ENCODE measurements around the gene RPTOR. TPM values are rescaled to one million over a fixed set of nuclear protein-coding genes. Genes with fewer than 3 reads are reported as not detected.
"Not testable (repeated sequence)": the region's sequence is repeated elsewhere in the genome, so short reads cannot be mapped to it uniquely, and the experiment has no call there.

RPTOR gene
- total RNA-seq, 6 donors from 2014 or later, result 26.8 to 109 (median 36.8) TPM

GRCh38 chr17:80621335-80621996 lies 76.8 kb downstream of the RPTOR start:
- DNase-seq (no peak), ATAC-seq (ENCODE audit: low FRiP score in 2 of 2) (no peak)
- WGBS, 2 donors, result 92 to 93% methylated on average over 24 to 25 of the region's 25 CpGs
- H3K4me3 ChIP-seq, result no peak overlapping the region
- TF ChIP-seq, protein P1, sequence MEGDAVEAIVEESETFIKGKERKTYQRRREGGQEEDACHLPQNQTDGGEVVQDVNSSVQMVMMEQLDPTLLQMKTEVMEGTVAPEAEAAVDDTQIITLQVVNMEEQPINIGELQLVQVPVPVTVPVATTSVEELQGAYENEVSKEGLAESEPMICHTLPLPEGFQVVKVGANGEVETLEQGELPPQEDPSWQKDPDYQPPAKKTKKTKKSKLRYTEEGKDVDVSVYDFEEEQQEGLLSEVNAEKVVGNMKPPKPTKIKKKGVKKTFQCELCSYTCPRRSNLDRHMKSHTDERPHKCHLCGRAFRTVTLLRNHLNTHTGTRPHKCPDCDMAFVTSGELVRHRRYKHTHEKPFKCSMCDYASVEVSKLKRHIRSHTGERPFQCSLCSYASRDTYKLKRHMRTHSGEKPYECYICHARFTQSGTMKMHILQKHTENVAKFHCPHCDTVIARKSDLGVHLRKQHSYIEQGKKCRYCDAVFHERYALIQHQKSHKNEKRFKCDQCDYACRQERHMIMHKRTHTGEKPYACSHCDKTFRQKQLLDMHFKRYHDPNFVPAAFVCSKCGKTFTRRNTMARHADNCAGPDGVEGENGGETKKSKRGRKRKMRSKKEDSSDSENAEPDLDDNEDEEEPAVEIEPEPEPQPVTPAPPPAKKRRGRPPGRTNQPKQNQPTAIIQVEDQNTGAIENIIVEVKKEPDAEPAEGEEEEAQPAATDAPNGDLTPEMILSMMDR (IDR thresholded peaks at IDR 0.05), result no peak
- TF ChIP-seq EP300 (IDR thresholded peaks at IDR 0.05), result no peak
- TF ChIP-seq POLR2AphosphoS5 (IDR thresholded peaks at IDR 0.05), result no peak
- TF ChIP-seq POLR2A (IDR thresholded peaks at IDR 0.05), result no peak
- no peaks in the 10 kb centered on the region for H3K9me3 ChIP-seq
- peaks cover 0 to 10% (median 0%) of the 10 kb centered on the region in 4 donors for H3K36me3 ChIP-seq
- peaks cover 0 to 4% (median 0%) of the 10 kb centered on the region in 4 donors for H3K4me1 ChIP-seq
- no peaks in the 10 kb centered on the region for H3K27me3 ChIP-seq
- no peak overlapping the region for H3K27ac ChIP-seq

DNA sequence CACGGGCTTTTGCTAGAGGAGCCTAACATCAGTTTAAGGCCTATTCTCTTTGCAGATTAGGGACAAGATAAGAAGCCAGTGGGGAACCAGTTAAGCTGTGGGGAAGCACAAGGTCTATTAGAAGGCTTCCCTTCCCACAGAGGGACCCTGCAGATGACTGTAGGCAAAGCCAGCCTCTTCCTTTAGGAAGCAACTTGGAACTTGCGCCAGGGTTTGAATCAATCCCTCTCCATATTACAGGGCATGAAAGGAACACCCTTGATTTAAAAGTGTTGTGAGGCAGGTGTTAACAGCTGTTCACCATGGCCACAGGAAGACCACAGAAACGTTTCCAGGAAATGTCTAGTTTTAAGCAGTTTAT lies 77.3 kb downstream of the RPTOR start:
- Histone ChIP-seq H3K36me3 (peaks cover 0 to 11% (median 0%) of the 10 kb centered on the region in 4 donors), H3K27me3 (no peaks in the 10 kb centered on the region), H3K27ac (no peak overlapping the region), H3K4me3 (no peak overlapping the region), H3K4me1 (peaks cover 0 to 4% (median 0%) of the 10 kb centered on the region in 4 donors), H3K9me3 (no peaks in the 10 kb centered on the region)
- no peak for ATAC-seq (ENCODE audit: low FRiP score in 2 of 2)
- DNase-seq, result no peak
- 31 to 62% methylated on average over 1 to 3 of the region's 3 CpGs for WGBS, 2 donors
- TF ChIP-seq EP300 (IDR thresholded peaks at IDR 0.05) (no peak), POLR2A (IDR thresholded peaks at IDR 0.05) (no peak), POLR2AphosphoS5 (IDR thresholded peaks at IDR 0.05) (no peak)
- TF ChIP-seq, protein P1 (IDR thresholded peaks at IDR 0.05), result no peak

DNA sequence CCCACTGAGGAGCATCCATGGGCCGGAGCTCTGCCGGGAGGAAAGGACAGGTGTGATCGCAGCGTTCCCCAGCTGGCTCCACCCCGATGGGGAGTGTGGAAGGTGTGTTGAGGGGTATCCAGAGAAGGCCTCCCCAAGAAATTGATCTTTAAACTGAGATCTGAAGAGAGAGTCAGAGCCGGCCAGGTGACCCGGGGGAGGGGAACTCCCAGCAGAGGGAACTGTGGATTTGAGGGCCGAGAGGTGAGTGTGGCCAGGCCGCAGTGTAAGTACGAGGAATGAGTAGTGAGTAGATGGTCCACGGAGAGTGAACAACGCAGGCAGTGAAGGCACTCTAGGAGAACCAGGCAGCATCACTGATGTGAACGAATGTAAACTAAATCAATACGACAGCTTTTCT lies 80.2 kb downstream of the RPTOR start:
- H3K4me1 ChIP-seq, result peaks cover 0 to 4% (median 0%) of the 10 kb centered on the region in 4 donors
- H3K27ac ChIP-seq, result no peak overlapping the region
- no peaks in the 10 kb centered on the region for H3K9me3 ChIP-seq
- 94 to 95% methylated on average over 14 of the region's 14 CpGs for WGBS, 2 donors
- H3K27me3 ChIP-seq, result no peaks in the 10 kb centered on the region
- H3K4me3 ChIP-seq, result no peak overlapping the region
- peaks cover 0 to 11% (median 0%) of the 10 kb centered on the region in 4 donors for H3K36me3 ChIP-seq
- TF ChIP-seq POLR2A (IDR thresholded peaks at IDR 0.05) (no peak), EP300 (IDR thresholded peaks at IDR 0.05) (no peak), POLR2AphosphoS5 (IDR thresholded peaks at IDR 0.05) (no peak)
- TF ChIP-seq, protein P1 (IDR thresholded peaks at IDR 0.05), result no peak
- ATAC-seq (ENCODE audit: low FRiP score in 2 of 2), result no peak
- DNase-seq, result no peak

- DNase-seq, result peak in 1 of 2 donors; percentile 67
- 88 to 92% methylated on average over 14 of the region's 14 CpGs for WGBS, 2 donors
Measured at GRCh38 chr17:80625627-80626026, 81.0 kb downstream of the RPTOR start.

DNA sequence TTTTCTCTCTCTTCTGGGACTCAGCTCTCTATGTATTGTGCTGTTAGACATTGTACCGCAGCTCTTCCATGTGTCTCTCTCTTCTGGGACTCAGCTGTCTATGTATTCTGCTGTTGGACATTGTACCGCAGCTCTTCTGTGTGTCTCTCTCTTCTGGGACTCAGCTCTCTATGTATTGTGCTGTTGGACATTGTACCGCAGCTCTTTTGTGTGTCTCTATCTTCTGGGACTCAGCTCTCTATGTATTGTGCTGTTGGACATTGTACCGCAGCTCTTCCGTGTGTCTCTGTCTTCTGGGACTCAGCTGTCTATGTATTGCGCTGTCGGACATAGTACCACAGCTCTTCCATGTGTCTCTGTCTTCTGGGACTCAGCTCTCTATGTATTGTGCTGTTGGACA lies 84.2 kb downstream of the RPTOR start:
- not testable (repeated sequence) for H3K9me3 ChIP-seq; H3K4me1 ChIP-seq; H3K27me3 ChIP-seq; ATAC-seq (ENCODE audit: low FRiP score in 2 of 2); H3K4me3 ChIP-seq; H3K27ac ChIP-seq; DNase-seq
- H3K36me3 ChIP-seq, result peaks cover 0 to 11% (median 1%) of the 10 kb centered on the region in 4 donors
- 93 to 97% methylated on average over 7 of the region's 7 CpGs for WGBS, 2 donors

More at GRCh38 chr17:80625627-80626026, 81.0 kb downstream of the RPTOR start:
- Histone ChIP-seq H3K4me3 (no peak overlapping the region), H3K4me1 (peaks cover 0 to 4% (median 0%) of the 10 kb centered on the region in 4 donors), H3K27ac (no peak overlapping the region), H3K36me3 (peaks cover 0 to 11% (median 0%) of the 10 kb centered on the region in 4 donors), H3K9me3 (no peaks in the 10 kb centered on the region), H3K27me3 (no peaks in the 10 kb centered on the region)
- TF ChIP-seq, protein P1 (IDR thresholded peaks at IDR 0.05), result no peak
- TF ChIP-seq POLR2A (IDR thresholded peaks at IDR 0.05) (no peak), EP300 (IDR thresholded peaks at IDR 0.05) (no peak), POLR2AphosphoS5 (IDR thresholded peaks at IDR 0.05) (no peak)
- peak in 1 of 2 donors; percentile 43 for ATAC-seq (ENCODE audit: low FRiP score in 2 of 2)

All from upper lobe of left lung (tissue), 6 donors.